Heart left ventricle (tissue), 16 donors: Measurements from ENCODE around the gene BDNF. TPM values are rescaled to one million over a fixed set of nuclear protein-coding genes. Genes with fewer than 3 reads are reported as not detected.

Experiments
- ATAC-seq, 4 donors: fragments of 200-7000 bp; cut with Tn5 transposase; one replicate each; pipeline ENCODE4 v1.9.1; 2020 to 2022; ENCODE audit warnings: moderate library complexity in 4 of 4, mild to moderate bottlenecking in 3 of 4, moderate number of reproducible peaks in 1 of 4
- DNase-seq, 5 donors: peaks; one replicate each; pipeline ENCODE4 v3.0.0-alpha.2; 2020
- H3K27ac ChIP-seq, 12 donors: fragments of 200-600 bp; sonication (generic) in 4 of 12; one replicate each; pipeline versions ENCODE4 v1.5.0 to v1.8.0; 2016 to 2022; ENCODE audit warnings: mild to moderate bottlenecking in 2 of 12
- H3K27me3 ChIP-seq, 9 donors: fragments of 200-600 bp; sonication (generic) in 2 of 9; one replicate each; pipeline versions ENCODE4 v1.5.1 to v1.8.0; 2016 to 2022; ENCODE audit warnings: mild to moderate bottlenecking in 3 of 9
- H3K36me3 ChIP-seq, 9 donors: fragments of 200-600 bp; sonication (generic) in 2 of 9; one replicate each; pipeline versions ENCODE4 v1.5.0 to v1.8.0; 2018 to 2022; ENCODE audit warnings: mild to moderate bottlenecking in 2 of 9
- H3K4me1 ChIP-seq, 12 donors: fragments of 200-600 bp; sonication (generic) in 4 of 12; one replicate each; pipeline versions ENCODE4 v1.5.0 to v1.8.0; 2016 to 2022; ENCODE audit warnings: mild to moderate bottlenecking in 3 of 12
- H3K4me3 ChIP-seq, 12 donors: fragments of 200-600 bp; sonication (generic) in 4 of 12; one replicate each; pipeline versions ENCODE4 v1.5.0 to v1.8.0; 2017 to 2022; ENCODE audit warnings: mild to moderate bottlenecking in 9 of 12, moderate library complexity in 4 of 12
- H3K9me3 ChIP-seq, 12 donors: fragments of 200-600 bp; sonication (generic) in 4 of 12; one replicate each; pipeline versions ENCODE4 v1.5.0 to v1.8.0; 2016 to 2022; ENCODE audit warnings: mild to moderate bottlenecking in 1 of 12
- CTCF ChIP-seq, 12 donors: fragments of 200-600 bp; sonication (generic) in 4 of 12; IDR thresholded peaks; one replicate each; pipeline versions ENCODE4 v1.5.0 to v1.8.0; 2018 to 2022; ENCODE audit warnings: antibody characterized with exemption in 12 of 12, mild to moderate bottlenecking in 5 of 12
- POLR2A ChIP-seq, 2 donors: fragments of 450-650 bp; IDR thresholded peaks; one replicate each; pipeline ENCODE4 v1.6.1; 2017; ENCODE audit warnings: antibody characterized with exemption in 2 of 2, mild to moderate bottlenecking in 2 of 2, moderate library complexity in 2 of 2
- WGBS, 4 donors: extraction: QIAGEN DNeasy Blood & Tissue Kit in 2 of 4; methylation state at CpG; one replicate each; pipeline versions ENCODE4 v1.1.5 to v1.1.7; 2013 to 2018; 5-methylcytosine and 5-hydroxymethylcytosine counted together
- intact Hi-C, 10 donors: fragments of 100-400 bp; cut with DNase I; formaldehyde crosslinking; loops; one replicate each; pipeline versions ENCODE4 v1.11.1 to v1.14.2; 2022
- polyA plus RNA-seq, 2 donors: library from polyadenylated mRNA; stranded (reverse); fragments of 200-250 nt; gene quantifications; one replicate each; pipeline ENCODE4 v1.2.3, GENCODE V29; 2013
- total RNA-seq, 9 donors: library from RNA; depleted of rRNA in 2 of 9; stranded (reverse); fragments of >200 nt in 2 of 9; fragmentation: NEBNext Ultra II Directional in 3 of 9; extraction: Animal tissue kit (Norgen Biotek cat#: 25700) in 3 of 9; gene quantifications; one replicate each; pipeline versions ENCODE4 v1.1.0 to v1.2.4, GENCODE V29; 2016 to 2023
- donor health status: ischemic (EF 13 %, LVEDD 7.1; RV severe dilation, severe dysfunction).
- donor health status: healthy with polysubstance abuse.
- donor health status: DM: no; HTN: yes; CAD: no.
- donor health status: DM: no; HTN: no; CAD: no.
- donor health status: ischemic (EF 25% LVEDD 6.9; RV normal size, moderate dysfunction).
- donor health status: ischemic (EF 25% LVEDD 5.7; RV mildly dilated, moderate dysfunction).
- donor health status: healthy.
- donor health status: DM: yes; HTN: yes; CAD: no.
- donor health status: ischemic (EF 35%, LVEDD 5.7; RV mildly dilated, moderate dysfunction).
- donor health status: nonischemic (EF 11% LVEDD 7.7; RV severe dilation, severe dysfunction).
- donor health status: DM: yes; HTN: yes; CAD: no.
- donor health status: PGD.
- donor health status: ischemic (EF 29% LVEDD 5.4; RV normal size, mild dysfunction).
- donor health status: nonischemic (EF 23%, LVEDD 6.1; RV moderate dilation, normal function).

The BDNF gene
- total and polyA plus RNA-seq, 11 donors = 0.93 to 8.5 (median 3.1) TPM

GRCh38 chr11:27721264-27722116, 21.2 kb upstream of the BDNF start:
- H3K4me1 ChIP-seq = peaks cover 0 to 34% (median 5%) of the 10 kb centered on the region in 12 donors
- ATAC-seq (no peak), DNase-seq (no peak)
- no peaks in the 10 kb centered on the region for H3K36me3 ChIP-seq
- peaks cover 23 to 84% (median 57%) of the 10 kb centered on the region in 9 donors for H3K27me3 ChIP-seq
- no peak for TF ChIP-seq CTCF (IDR thresholded peaks at IDR 0.05)
- H3K27ac ChIP-seq = no peak overlapping the region
- WGBS, 4 donors = 4 to 6% (median 5%) methylated on average over 34 to 37 of the region's 37 CpGs
- peak overlapping the region in 3 of 12 donors; percentile 13 to 51 (median 47) for H3K4me3 ChIP-seq
- H3K9me3 ChIP-seq = no peaks in the 10 kb centered on the region
- intact Hi-C loops = no loop called here

- intact Hi-C loops = no loop called here
- TF ChIP-seq CTCF (IDR thresholded peaks at IDR 0.05) = no peak
- no peak for TF ChIP-seq POLR2A (IDR thresholded peaks at IDR 0.05)
- DNase-seq (peak in 2 of 5 donors; percentile 26 to 38), ATAC-seq (peak in 3 of 4 donors; percentile 44 to 53 (median 50))
- Histone ChIP-seq H3K27me3 (peaks cover 23 to 86% (median 59%) of the 10 kb centered on the region in 9 donors), H3K27ac (no peak overlapping the region), H3K9me3 (no peaks in the 10 kb centered on the region), H3K4me3 (no peak overlapping the region), H3K4me1 (peaks cover 0 to 34% (median 5%) of the 10 kb centered on the region in 12 donors), H3K36me3 (no peaks in the 10 kb centered on the region)
- WGBS, 4 donors = 3 to 5% (median 4%) methylated on average over 25 of the region's 25 CpGs
Measured at GRCh38 chr11:27720277-27720830, 20.1 kb upstream of the BDNF start.

GRCh38 chr11:27719546-27719925, 19.3 kb upstream of the BDNF start:
- intact Hi-C loops = no loop called here
- DNase-seq = no peak
- Histone ChIP-seq H3K36me3 (no peaks in the 10 kb centered on the region), H3K9me3 (no peaks in the 10 kb centered on the region), H3K27me3 (peaks cover 23 to 86% (median 58%) of the 10 kb centered on the region in 9 donors), H3K4me1 (peaks cover 0 to 34% (median 5%) of the 10 kb centered on the region in 12 donors), H3K4me3 (peak overlapping the region in 11 of 12 donors; percentile 31 to 56 (median 49)), H3K27ac (no peak overlapping the region)
- 1 to 5% (median 3%) methylated on average over 15 to 16 of the region's 16 CpGs for WGBS, 4 donors
- ATAC-seq = no peak
- TF ChIP-seq CTCF (IDR thresholded peaks at IDR 0.05) (no peak), POLR2A (IDR thresholded peaks at IDR 0.05) (no peak)

DNA sequence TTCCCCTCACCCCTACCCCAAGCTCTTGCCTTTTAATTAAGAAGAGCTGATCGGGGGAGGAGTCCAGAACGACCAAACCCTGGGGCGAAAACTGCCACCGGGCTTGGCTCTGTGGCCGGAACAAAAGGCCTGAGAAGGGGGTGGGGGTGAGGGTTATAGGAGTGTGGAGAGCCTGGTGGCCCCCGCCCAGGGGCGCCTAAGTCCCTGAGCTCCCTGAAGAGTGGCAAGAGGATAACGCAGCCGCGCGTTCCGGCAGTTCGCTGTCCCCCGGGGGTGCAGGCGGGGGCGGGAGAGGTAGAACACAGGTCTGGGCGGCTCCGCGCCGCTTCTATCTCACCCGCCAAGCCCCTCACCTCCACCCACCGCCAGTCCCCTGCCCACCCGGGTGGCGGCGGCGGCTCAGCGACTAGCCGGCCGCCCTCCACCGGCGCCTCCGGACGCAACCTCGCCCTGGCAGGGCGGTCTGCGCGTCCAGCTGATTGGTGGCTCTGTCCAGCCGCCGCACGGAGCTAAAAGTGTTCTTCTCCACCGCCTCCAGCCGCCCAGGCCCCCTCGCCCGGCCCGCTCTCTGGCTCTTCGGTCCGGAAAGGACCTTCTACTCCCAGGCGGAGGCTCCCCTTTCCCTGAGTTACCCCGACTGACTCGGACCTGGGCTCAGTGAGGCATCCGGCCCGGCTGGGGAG, 18.7 kb upstream of the BDNF start:
- intact Hi-C loops = no loop called here
- Histone ChIP-seq H3K27ac (no peak overlapping the region), H3K4me3 (peak overlapping the region; percentile 23 to 56 (median 48)), H3K4me1 (peaks cover 0 to 34% (median 5%) of the 10 kb centered on the region in 12 donors), H3K36me3 (no peaks in the 10 kb centered on the region), H3K9me3 (no peaks in the 10 kb centered on the region), H3K27me3 (peaks cover 23 to 85% (median 58%) of the 10 kb centered on the region in 9 donors)
- TF ChIP-seq POLR2A (IDR thresholded peaks at IDR 0.05) (no peak), CTCF (IDR thresholded peaks at IDR 0.05) (no peak)
- peak; percentile 51 to 93 (median 90) for ATAC-seq
- 0 to 6% (median 1%) methylated on average over 12 to 52 of the region's 52 CpGs for WGBS, 4 donors
- peak in 4 of 5 donors; percentile 29 to 58 (median 32) for DNase-seq
